ENCODE measurements around the gene HACD2.

DNA sequence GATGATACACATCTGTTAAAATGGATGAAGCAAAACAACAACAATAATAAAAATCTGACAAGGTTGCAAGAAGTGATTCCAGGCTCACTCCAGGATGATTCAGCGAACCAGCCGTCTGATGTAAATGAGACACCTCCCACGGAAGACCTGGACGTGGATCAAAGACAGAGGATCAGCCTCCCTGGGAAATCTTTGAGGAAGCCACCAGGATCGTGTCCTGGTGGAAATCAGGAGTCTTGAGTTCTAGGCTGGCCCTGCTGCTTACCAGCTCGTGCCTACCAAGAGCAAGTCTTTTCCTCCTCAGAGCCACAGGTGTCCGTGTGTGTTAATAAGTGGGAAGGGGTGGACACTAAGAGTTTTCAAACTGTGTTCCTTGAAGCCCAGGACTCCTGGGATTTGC is 120.6 kb downstream of the HACD2 start:
- TF ChIP-seq EZH2 (optimal IDR thresholded peaks at IDR 0.05; ENCODE audit: low read depth, low read length) = no peak
- TF ChIP-seq, protein P1, sequence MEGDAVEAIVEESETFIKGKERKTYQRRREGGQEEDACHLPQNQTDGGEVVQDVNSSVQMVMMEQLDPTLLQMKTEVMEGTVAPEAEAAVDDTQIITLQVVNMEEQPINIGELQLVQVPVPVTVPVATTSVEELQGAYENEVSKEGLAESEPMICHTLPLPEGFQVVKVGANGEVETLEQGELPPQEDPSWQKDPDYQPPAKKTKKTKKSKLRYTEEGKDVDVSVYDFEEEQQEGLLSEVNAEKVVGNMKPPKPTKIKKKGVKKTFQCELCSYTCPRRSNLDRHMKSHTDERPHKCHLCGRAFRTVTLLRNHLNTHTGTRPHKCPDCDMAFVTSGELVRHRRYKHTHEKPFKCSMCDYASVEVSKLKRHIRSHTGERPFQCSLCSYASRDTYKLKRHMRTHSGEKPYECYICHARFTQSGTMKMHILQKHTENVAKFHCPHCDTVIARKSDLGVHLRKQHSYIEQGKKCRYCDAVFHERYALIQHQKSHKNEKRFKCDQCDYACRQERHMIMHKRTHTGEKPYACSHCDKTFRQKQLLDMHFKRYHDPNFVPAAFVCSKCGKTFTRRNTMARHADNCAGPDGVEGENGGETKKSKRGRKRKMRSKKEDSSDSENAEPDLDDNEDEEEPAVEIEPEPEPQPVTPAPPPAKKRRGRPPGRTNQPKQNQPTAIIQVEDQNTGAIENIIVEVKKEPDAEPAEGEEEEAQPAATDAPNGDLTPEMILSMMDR (IDR thresholded peaks at IDR 0.05; ENCODE audit: low read length) = no peak
